GM20431 (cell line): ENCODE results near the gene NFYC.
"Not testable (repeated sequence)": the region's sequence is repeated elsewhere in the genome, so short reads cannot be mapped to it uniquely, and the experiment has no call there.

Source experiments
- in situ Hi-C: fragments of 300-500 bp; cut with MseI, MboI; formaldehyde crosslinking; loops from one replicate; pipeline ENCODE4 v1.15.0; 2020; ENCODE audit warnings: low sequenced_read_pairs; ENCODE audit not compliant: unreplicated experiment

Gene NFYC

GRCh38 chr1:40664791-40665190, 26.7 kb upstream of the NFYC start:
- in situ Hi-C loops: no loop called here

GRCh38 chr1:40665335-40666171, 26.0 kb upstream of the NFYC start, which contains the start of gene RIMS3:
Gene RIMS3 (minus strand): TSS chr1:40665682. CDS start chr1:40641925, 23,757 bp downstream.
- in situ Hi-C loops: no loop called here

- in situ Hi-C loops: no loop called here
Observed at GRCh38 chr1:40668769-40669525, 22.6 kb upstream of the NFYC start.

GRCh38 chr1:40673452-40673851, 18.1 kb upstream of the NFYC start:
- in situ Hi-C loops: no loop called here

- in situ Hi-C loops: no loop called here
Observed at GRCh38 chr1:40676501-40676900, 15.0 kb upstream of the NFYC start.

GRCh38 chr1:40679165-40679953, 12.1 kb upstream of the NFYC start:
- in situ Hi-C loops: no loop called here

- in situ Hi-C loops: no loop called here
Observed at GRCh38 chr1:40684669-40685068, 6.8 kb upstream of the NFYC start.

- in situ Hi-C loops: no loop called here
Observed at GRCh38 chr1:40687059-40687458, 4.4 kb upstream of the NFYC start.

- in situ Hi-C loops: no loop called here
Observed at GRCh38 chr1:40687661-40688060, 3.8 kb upstream of the NFYC start.

GRCh38 chr1:40689737-40690136, 1.8 kb upstream of the NFYC start:
- in situ Hi-C loops: no loop called here

- in situ Hi-C loops: no loop called here
Observed at GRCh38 chr1:40690771-40691537, 550 bp upstream of the NFYC start.

GRCh38 chr1:40692429-40692895, 958 bp downstream of the NFYC start:
- in situ Hi-C loops: no loop called here

GRCh38 chr1:40693425-40693824, 1.9 kb downstream of the NFYC start:
- in situ Hi-C loops: no loop called here

GRCh38 chr1:40694353-40694874, 2.9 kb downstream of the NFYC start:
- in situ Hi-C loops: no loop called here

GRCh38 chr1:40696294-40696693, 4.8 kb downstream of the NFYC start:
- in situ Hi-C loops: no loop called here

GRCh38 chr1:40697436-40697835, 5.9 kb downstream of the NFYC start:
- in situ Hi-C loops: no loop called here

- in situ Hi-C loops: no loop called here
Observed at GRCh38 chr1:40699787-40700186, 8.3 kb downstream of the NFYC start.

GRCh38 chr1:40701684-40702083, 10.2 kb downstream of the NFYC start:
- in situ Hi-C loops: no loop called here

- in situ Hi-C loops: not testable (repeated sequence)
Observed at GRCh38 chr1:40702810-40703209, 11.3 kb downstream of the NFYC start.
